ENCODE measurements around the gene DTX2. TPM values are rescaled to one million over a fixed set of nuclear protein-coding genes. Genes with fewer than 3 reads are reported as not detected.
"Not testable (repeated sequence)": the region's sequence is repeated elsewhere in the genome, so short reads cannot be mapped to it uniquely, and the experiment has no call there.

DTX2 gene
- polyA plus RNA-seq, 3 donors, result 10.0 to 17.5 (median 16.0) TPM

DNA sequence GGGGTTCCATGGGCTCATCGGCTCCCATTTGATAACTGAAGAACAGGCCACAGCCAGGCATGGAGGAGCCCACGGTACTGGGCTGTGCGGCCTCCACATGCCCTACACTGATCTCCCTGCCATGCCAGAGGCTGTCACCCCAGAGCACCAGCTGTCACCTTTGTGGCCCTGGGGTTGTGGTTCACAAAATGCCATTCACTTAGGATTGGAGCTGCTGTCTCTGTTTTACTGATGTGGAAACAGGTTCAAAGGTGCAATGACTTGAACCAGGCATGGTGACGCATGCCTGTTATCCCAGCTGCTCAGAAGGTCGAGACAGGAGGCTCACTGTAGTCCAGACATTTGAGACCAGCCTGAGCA lies 44.6 kb downstream of the DTX2 start:
- 77 to 82% (median 79%) methylated on average over 5 of the region's 5 CpGs for WGBS, 3 donors
- no peak overlapping the region for H3K27ac ChIP-seq (ENCODE audit: low read depth, low read length)

DNA sequence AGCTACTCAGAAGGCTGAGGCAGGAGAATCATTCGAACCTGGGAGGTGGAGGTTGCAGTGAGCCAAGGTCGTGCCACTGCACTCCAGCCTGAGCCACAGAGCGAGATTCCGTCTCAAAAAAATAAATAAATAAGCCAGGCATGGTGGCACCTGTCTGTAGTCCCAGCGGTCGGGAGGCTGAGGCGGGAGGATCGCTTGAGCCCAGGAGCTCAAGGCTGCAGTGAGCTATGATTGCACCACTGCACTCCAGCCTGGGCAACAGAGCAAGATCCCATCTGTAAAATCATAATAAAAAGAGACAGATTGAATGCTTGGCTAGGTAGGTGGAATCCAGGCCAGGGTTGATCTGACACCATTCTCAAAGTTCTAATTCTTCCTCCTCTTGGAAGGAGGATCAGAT lies 45.1 kb downstream of the DTX2 start:
- not testable (repeated sequence) for H3K27ac ChIP-seq (ENCODE audit: low read depth, low read length)
- WGBS, 3 donors, result 89 to 99% (median 97%) methylated on average over 8 of the region's 8 CpGs

DNA sequence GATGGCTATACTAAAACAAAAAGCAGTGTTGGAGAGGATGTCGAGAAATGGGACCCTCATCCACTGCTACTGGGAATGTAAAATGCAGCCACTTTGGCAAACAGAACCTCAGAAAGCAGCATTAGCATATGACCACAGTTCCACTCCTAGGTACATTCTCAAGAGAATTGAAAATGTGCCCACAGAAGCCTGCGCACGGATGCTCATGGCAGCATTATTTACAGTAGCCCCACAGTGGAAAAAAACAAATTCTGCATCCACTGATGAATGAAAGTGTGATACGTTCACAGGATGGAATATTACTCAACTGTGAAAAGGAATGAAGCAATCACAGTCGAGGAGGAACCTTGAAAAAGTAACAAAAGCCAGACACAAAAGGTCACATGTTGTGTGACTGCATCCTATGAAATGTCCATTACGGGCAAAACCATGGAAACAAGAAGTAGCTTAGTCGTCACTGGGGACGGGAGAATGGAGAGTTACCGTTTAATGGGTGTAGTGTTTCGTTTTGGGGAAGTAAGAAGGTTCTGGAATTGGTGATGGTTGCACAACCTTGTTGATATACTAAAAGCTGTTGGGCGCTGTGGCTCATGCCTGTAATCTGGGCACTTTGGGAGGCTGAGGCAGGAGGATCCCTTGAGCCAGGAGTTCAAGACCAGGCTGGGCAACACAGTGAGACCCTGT lies 46.4 kb downstream of the DTX2 start:
- H3K27ac ChIP-seq (ENCODE audit: low read depth, low read length), result no peak overlapping the region
- WGBS, 3 donors, result 65 to 88% (median 71%) methylated on average over 11 of the region's 11 CpGs

DNA sequence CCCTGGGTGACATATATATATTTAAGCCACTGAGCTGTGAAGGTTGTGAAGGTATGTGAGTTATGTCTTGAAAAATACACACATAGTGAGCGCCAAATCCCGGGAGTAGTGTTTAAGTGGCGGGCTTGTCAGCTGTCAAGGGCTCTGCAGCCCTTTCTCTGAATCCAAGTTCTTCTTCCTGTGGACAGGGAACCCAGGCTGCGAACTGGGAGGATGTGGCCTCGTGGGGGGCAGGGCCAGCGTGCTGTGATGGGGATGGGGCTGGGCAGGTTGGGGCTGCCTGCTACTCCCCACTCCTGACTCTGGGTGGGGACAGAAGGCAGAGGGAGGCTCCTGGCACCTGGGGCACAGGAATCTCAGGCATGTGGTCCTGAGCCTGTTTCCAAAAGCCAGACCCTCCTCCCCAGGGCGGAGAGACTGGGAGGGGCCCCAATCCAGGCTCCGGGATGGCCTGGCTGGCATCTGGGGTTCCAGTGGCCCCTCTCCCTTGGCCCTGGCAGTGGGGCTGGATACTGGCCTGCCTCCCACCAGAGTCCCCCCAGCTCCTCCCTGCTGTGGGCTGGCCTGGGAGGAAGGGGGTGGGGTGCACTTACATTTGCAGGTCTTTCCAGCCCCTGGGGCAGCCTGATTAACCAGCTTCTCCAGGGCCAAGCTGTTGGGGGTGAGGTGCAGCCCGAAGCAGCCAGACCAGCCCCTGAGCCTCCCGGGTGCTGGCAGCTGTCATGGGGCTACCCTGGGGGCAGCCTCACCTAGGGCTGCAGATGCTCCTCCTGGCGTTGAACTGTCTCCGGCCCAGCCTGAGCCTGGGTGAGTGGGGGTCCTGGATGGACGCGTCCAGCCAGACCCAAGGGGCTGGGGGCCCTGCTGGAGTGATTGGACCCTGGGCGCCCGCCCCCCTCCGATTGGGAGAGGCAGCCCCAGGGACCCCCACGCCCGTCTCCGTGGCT lies 48.7 kb downstream of the DTX2 start, which contains the start of gene UPK3B:
TSS of gene UPK3B (plus strand) at position 622 of the 947 bp plus-strand sequence. CDS start at position 723, 101 bp downstream.
- no peak within 1 kb of the TSS for H3K27ac ChIP-seq (ENCODE audit: low read depth, low read length)
- 40 to 54% (median 51%) methylated on average over 18 to 20 of the region's 20 CpGs for WGBS, 3 donors

DNA sequence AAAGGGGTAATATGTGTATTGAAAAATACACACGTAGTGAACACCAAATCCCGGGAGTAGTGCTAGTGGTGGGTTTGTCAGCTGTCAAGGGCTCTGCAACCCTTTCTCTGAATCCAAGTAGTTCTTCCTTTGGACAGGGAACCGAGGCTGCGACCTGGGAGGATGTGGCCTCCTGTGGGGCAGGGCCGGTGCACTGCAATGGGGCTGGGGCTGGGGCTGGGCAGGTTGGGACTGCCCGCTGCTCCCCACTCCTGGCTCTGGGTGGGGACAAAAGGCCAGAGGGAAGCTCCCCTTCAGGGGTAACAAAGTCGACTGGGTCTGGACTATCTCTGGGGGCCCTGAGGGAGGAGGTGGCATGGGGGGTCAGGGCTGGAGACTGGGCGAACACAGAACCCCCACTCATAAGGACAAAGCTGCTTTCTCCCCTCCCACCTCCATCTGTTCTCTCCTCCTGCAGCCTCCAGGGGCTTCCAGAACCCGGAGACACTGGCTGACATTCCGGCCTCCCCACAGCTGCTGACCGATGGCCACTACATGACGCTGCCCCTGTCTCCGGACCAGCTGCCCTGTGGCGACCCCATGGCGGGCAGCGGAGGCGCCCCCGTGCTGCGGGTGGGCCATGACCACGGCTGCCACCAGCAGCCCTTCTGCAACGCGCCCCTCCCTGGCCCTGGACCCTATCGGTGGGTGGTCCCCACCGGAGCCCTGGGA lies 49.8 kb downstream of the DTX2 start:
- not testable (repeated sequence) for H3K27ac ChIP-seq (ENCODE audit: low read depth, low read length)
- WGBS, 3 donors, result 62 to 81% (median 68%) methylated on average over 9 to 17 of the region's 24 CpGs

DNA sequence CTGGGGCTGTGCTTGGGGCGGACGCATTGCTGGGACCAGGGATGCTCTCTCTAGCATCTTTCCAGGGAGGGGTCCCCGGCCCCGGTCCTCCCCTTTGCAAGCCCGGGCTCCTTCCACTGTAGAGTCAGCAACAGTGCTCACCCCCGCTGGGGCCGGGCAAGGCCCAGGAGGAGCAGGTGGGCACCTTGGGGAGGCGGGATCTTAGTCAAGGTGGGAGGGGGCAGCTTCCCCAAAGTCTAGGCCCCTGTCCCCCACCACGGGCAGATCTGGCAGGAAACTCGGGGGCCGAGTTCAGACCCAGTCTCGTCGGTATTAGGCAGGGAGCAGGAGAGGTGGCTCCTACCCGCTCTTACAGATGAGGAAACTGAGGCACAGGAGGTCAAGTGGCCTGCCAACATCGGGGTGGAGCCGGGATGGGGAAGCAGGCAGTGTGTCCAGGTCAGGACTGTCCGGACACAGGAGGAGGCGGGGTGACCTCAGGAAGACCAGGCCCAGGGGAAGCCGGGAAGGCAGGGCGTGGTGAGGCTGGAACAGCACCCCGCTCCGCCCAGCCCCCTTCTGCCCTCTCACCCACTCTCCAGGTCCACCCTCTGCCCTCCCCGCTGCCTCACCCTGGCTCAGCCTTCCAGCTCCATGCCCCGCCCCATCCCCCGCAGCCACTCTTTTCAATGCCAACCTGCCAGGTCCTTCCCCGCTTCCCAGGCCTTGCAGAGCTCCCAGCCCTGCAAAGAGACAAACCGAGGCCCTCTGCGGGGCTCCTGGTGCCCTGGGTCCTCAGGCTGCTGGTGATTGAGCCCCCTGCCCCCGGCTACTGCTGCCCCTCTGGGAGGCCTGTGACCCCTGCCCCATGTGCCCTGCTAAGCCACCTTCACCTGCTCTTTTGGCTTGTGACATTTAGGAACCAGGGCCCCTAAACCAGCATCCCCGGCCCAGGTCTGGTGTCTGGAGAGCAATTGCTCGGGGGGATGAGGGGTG lies 50.7 kb downstream of the DTX2 start:
- WGBS, 3 donors, result 72 to 85% (median 75%) methylated on average over 6 to 14 of the region's 31 CpGs
- not testable (repeated sequence) for H3K27ac ChIP-seq (ENCODE audit: low read depth, low read length)

DNA sequence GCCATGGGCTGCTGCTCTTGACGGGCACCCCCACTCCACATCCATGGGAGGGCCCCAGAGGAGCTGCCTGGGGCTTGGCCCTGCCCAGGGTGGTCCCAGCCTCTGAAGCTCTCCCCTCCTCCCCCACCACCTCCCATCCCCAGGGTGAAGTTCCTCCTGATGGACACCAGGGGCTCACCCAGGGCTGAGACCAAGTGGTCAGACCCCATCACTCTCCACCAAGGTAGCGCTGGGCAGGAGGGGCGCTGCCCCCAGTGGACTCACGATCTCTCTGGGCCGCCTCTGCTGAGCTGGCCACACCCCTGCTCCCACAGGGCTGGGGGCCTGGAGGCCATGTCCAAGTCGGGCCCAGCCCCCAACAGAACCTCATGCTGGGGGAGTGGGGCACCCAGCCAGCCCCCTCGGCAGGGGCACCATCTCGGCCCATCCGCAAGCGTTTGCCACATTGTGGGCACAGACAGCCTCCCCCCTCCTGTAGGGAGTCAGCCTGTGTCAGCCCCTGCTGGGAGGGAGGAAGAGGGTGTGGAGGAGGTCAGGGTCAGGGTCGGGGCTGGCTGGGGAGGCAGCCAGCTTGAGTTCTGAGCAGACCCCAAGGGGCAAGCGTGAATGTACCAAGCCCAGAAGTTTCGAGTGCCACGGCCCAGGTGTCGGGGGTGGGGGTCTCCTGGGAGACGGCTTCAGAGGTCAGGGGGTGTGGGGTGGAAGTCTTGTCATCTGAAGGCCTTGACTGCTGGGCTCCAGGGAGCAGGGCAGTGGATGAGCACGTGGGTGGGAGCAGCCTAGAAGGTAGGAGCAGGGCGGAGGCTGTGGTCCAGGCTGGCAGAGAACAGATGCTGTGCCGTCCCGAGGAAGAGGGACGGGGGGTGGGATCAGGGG lies 51.7 kb downstream of the DTX2 start:
- no peak overlapping the region for H3K27ac ChIP-seq (ENCODE audit: low read depth, low read length)
- 50 to 61% (median 54%) methylated on average over 21 of the region's 21 CpGs for WGBS, 3 donors

DNA sequence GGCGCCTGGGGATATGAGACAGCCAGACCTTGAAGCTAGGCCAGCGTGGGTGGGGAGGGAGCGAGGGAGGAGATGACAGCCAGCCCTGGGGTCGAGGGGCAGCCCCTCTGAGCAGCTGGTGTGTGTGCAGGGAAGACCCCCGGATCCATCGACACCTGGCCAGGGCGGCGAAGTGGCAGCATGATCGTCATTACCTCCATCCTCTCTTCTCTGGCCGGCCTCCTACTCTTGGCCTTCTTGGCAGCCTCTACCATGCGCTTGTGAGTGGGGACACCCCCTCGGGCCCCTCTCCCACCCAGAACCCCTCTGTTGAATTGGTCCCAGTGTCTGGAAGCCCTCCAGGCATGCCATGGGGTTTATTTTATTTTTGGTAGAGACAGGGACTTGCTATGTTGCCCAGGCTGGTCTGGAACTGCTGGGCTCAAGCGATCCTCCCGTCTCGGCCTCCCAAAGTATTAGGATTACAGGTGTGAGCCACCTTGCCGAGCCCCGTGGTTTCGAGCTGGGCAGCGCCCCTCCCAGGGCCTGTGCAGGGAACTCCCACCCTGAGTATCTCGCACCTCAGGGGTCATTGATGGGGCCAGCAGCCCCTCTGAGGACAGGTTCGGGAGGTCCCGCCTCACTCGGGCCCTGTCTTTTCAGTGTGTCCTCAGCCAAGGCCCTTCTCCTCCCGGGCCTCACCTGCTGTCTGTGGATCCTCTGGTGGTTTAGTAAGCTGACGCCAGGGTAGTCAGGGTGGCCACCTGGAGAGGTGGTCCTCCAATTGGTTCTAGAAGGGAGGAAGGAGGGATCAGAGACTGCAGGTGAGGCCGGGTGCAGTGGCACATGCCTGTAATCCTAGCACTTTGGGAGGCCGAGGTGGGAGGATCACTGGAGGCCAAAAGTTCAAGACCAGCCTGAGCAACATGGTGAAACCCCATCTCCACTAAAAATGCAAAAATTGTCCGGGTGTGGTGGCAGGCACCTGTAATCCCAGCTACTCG lies 52.6 kb downstream of the DTX2 start:
- 86 to 90% (median 88%) methylated on average over 28 to 29 of the region's 29 CpGs for WGBS, 3 donors
- H3K27ac ChIP-seq (ENCODE audit: low read depth, low read length), result no peak overlapping the region

DNA sequence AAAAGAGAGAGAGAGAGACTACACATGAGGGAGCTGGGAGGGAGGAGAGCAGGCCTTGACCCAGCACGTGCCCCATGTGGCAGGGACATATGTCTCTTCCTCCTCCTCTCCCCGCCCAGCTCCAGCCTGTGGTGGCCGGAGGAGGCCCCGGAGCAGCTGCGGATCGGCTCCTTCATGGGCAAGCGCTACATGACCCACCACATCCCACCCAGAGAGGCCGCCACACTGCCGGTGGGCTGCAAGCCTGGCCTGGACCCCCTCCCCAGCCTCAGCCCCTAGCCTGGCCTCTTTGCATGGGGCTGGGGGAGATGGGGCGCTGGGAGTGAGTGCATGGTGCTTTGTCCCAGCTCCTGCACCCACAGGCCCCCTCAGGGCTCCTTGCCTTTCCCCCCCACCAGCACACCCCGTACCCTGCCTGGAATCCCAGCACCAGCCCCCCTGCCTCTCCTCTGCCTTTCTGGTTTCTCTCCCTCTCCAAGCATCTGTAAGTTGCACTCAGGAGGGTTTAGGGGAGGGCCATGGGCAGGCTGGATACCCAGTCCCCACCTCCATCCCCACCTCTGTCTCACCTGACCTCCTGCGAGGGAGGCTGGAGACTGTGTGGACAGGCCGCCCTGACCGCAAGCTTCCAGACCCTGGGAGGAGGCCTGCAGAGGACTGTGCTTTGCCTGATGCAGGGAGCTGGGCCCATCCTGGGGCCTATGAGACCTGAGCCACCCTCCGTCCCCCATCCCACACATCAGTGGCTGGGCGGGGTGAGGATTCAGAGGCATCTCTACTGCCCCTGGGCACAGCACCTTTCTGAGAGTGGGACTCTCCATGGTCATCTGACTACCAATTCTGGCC lies 53.6 kb downstream of the DTX2 start:
- 81 to 87% (median 84%) methylated on average over 10 to 16 of the region's 16 CpGs for whole genome bisulfite sequencing, 3 donors
- no peak overlapping the region for H3K27ac ChIP-seq (ENCODE audit: low read depth, low read length)

DNA sequence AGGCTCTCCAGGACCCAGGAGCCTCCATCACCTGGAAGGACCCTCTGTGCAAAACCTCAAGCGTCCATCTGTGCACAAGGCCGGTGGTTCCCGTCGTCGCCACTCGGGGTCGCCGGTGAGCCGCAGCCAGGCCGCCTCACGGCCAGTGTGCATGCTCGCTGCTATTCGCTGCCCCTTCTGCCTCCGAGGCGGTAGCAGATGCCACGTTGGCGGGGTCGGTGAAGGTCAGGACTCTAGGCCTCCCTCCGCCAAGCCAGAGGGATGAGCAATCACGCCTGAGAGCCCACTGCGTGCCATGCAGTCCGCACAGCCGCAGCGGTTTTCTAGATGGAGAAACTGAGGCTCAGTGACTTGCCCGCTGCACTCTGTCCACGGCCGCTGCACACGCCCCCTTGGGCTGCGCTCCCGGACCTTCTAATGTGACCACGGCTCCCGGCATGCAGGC lies 54.5 kb downstream of the DTX2 start:
- no peak overlapping the region for H3K27ac ChIP-seq (ENCODE audit: low read depth, low read length)
- WGBS, 3 donors, result 15 to 18% (median 16%) methylated on average over 21 to 32 of the region's 32 CpGs

DNA sequence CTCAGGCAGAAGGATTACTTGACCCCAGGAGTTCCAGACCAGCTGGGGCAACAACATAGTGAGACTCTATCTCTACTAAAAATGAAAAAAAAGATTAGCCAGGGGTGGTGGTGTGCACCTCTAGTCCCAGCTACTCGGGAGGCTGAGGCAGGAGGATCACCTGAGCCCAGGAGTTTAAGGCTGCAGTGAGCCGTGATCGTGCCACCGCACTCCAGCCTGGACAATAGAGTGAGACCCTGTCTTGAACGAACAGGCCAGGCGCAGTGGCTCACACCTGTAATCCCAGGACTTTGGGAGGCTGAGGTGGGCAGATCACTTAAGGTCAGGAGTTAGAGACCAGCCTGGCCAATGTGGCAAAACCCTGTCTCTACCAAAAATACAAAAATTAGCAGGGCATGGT lies 55.4 kb downstream of the DTX2 start:
- WGBS, 3 donors, result 94 to 96% (median 95%) methylated on average over 4 to 6 of the region's 6 CpGs
- not testable (repeated sequence) for H3K27ac ChIP-seq (ENCODE audit: low read depth, low read length)

DNA sequence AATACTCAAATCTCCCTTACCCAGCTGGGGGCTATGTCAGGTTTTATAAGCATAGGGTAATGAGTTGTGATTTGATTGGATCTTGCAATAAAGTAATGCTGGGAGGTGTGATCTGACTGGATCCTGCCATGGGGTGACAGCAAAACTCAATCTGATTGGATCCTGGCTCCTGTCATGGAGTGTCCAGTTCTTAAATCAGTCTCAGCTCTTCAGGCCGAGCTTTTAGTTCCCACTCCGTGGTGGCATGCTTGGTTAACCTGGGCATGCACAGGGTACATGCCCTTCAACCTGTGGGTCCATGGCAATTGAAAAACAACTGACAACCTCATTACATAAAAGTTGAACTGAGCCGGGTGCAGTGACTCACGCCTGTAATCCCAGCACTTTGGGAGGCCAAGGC lies 64.7 kb downstream of the DTX2 start:
- WGBS, 3 donors, result 92 to 96% (median 94%) methylated on average over 2 of the region's 4 CpGs
- not testable (repeated sequence) for H3K27ac ChIP-seq (ENCODE audit: low read depth, low read length)

DNA sequence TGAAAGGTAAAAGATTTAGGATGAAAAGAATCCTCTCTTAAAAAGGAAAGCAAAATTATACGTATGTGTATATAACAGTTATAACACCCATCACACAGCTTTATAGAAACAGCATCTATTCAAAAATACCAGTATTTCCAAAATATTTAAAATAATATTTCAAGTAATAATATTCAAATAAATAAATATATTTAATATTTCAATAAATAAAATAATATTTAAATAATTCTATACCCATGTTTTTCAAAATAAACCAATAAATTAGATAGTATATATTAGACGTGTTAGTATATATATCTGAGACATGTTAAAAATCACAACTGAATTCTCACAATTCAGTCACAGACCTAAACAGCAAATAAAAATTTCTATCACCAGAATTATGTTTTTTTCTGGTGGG lies 70.1 kb downstream of the DTX2 start:
- H3K27ac ChIP-seq (ENCODE audit: low read depth, low read length), result not testable (repeated sequence)
- 88 to 92% (median 90%) methylated on average over 2 of the region's 2 CpGs for WGBS, 3 donors

DNA sequence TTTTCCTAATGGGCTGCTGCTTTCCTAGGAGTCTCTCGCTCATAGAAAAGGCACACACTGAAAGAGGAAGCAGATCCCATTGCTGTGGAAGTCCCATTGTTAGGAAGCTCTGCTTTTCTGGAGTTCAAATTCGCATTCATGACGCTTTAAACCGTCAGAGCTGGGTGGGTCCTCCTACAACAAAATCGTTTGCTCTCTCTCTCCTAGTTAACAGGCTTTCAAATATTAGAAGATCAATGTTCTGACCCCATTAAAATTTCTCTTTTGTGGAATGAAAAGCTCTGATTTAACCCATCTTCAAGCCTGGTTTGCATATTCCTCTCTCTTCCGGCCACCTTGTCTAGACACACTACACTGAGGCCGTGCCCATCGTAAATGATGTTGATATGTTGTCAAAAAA lies 81.7 kb downstream of the DTX2 start, which contains the start of gene SPDYE16:
TSS of gene SPDYE16 (minus strand) at position 101 of the 400 bp plus-strand sequence. CDS start 1,838 bp downstream, outside the sequence.
- no CpG with 5 or more reads among the region's 8 CpGs for WGBS, 3 donors

More for the DNA sequence above, 81.7 kb downstream of the DTX2 start, which contains the start of gene SPDYE16:
- not testable (repeated sequence) for H3K27ac ChIP-seq (ENCODE audit: low read depth, low read length)
